ENCODE data around the gene YPEL3.

Gene YPEL3

DNA sequence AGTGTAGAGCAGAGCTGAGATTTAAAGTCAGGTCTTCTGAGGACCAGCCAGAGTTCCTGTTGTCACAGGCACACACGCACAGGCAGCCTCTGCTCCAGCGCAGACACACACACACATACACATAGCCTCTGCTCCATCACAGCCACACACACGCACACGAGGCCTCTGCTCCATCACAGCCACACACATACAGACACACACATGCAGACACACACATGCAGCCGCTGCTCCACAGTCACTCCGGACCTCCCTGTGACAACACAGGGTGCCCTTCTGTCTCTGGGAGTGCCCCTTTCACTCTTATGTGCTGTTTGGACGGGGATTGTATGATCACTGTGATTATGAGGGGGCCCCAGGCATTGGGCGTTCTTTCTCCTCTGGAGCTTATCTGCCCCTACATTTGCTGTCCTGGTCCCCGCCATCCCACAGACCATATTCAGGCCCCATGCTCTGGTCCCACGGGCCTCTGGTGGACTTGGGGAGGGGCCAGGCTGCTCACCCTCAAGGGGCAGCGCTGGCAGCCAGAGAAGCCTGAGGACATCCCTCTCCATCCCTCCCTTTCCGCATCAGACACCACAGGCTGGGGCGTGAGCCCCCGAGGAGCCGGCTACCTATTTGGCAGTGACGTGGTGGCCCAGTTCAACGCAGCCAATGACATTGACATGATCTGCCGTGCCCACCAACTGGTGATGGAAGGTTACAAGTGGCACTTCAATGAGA lies 11.8 kb downstream of the YPEL3 start:
- TF ChIP-seq, protein P1, sequence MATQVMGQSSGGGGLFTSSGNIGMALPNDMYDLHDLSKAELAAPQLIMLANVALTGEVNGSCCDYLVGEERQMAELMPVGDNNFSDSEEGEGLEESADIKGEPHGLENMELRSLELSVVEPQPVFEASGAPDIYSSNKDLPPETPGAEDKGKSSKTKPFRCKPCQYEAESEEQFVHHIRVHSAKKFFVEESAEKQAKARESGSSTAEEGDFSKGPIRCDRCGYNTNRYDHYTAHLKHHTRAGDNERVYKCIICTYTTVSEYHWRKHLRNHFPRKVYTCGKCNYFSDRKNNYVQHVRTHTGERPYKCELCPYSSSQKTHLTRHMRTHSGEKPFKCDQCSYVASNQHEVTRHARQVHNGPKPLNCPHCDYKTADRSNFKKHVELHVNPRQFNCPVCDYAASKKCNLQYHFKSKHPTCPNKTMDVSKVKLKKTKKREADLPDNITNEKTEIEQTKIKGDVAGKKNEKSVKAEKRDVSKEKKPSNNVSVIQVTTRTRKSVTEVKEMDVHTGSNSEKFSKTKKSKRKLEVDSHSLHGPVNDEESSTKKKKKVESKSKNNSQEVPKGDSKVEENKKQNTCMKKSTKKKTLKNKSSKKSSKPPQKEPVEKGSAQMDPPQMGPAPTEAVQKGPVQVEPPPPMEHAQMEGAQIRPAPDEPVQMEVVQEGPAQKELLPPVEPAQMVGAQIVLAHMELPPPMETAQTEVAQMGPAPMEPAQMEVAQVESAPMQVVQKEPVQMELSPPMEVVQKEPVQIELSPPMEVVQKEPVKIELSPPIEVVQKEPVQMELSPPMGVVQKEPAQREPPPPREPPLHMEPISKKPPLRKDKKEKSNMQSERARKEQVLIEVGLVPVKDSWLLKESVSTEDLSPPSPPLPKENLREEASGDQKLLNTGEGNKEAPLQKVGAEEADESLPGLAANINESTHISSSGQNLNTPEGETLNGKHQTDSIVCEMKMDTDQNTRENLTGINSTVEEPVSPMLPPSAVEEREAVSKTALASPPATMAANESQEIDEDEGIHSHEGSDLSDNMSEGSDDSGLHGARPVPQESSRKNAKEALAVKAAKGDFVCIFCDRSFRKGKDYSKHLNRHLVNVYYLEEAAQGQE (IDR thresholded peaks at IDR 0.05; ENCODE audit: insufficient read depth in 1 of 2, low read depth in 2 of 2, low read length in 2 of 2): no peak
- no peak for TF ChIP-seq FOXP2 (optimal IDR thresholded peaks at IDR 0.05; ENCODE audit: borderline replicate concordance, extremely low read depth, extremely low read length, insufficient read depth)
- TF ChIP-seq SIN3A (IDR thresholded peaks at IDR 0.05; ENCODE audit: borderline replicate concordance, insufficient read depth, low read length): no peak
- no peak; the same call in 1 of the 2 replicates for TF ChIP-seq POLR2AphosphoS5 (IDR thresholded peaks at IDR 0.05; ENCODE audit: low read depth, low read length)
- TF ChIP-seq TAF1 (IDR thresholded peaks at IDR 0.05; ENCODE audit: borderline replicate concordance, insufficient read depth, low read length): no peak

DNA sequence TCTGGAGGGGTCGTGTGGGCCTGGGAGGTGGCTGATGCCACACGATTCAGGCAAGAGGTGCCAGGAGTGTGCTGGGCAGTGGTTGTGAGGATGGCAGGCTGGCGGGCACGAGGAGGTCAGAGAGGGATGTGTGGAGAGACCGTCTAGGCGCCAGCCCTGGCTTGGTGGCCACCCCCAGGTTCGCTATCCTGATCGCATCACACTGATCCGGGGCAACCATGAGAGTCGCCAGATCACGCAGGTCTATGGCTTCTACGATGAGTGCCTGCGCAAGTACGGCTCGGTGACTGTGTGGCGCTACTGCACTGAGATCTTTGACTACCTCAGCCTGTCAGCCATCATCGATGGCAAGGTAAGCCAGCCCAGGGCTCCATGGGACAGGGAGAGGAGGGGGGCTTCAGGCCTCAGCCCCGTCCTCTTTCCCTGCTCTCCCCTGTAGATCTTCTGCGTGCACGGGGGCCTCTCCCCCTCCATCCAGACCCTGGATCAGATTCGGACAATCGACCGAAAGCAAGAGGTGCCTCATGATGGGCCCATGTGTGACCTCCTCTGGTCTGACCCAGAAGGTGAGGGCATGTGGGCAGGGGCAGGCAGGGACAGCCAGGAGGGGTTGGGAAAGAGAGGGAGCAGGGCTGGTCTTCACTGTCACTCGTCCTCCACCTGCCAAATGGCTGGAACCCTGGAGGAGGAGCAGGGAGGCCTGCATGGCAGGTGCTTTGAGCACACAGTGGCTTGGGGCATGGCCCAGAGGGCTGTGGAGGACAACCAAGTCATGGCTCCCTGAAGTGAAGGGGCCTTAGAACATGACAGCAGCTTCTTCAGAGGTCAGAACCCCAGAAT lies 12.6 kb downstream of the YPEL3 start:
- TF ChIP-seq SIN3A (IDR thresholded peaks at IDR 0.05; ENCODE audit: borderline replicate concordance, insufficient read depth, low read length) (no peak), POLR2AphosphoS5 (IDR thresholded peaks at IDR 0.05; ENCODE audit: low read depth, low read length) (no peak; the same call in 1 of the 2 replicates), FOXP2 (optimal IDR thresholded peaks at IDR 0.05; ENCODE audit: borderline replicate concordance, extremely low read depth, extremely low read length, insufficient read depth) (no peak), TAF1 (IDR thresholded peaks at IDR 0.05; ENCODE audit: borderline replicate concordance, insufficient read depth, low read length) (no peak)
- TF ChIP-seq, protein P1 (IDR thresholded peaks at IDR 0.05; ENCODE audit: insufficient read depth in 1 of 2, low read depth in 2 of 2, low read length in 2 of 2): no peak

DNA sequence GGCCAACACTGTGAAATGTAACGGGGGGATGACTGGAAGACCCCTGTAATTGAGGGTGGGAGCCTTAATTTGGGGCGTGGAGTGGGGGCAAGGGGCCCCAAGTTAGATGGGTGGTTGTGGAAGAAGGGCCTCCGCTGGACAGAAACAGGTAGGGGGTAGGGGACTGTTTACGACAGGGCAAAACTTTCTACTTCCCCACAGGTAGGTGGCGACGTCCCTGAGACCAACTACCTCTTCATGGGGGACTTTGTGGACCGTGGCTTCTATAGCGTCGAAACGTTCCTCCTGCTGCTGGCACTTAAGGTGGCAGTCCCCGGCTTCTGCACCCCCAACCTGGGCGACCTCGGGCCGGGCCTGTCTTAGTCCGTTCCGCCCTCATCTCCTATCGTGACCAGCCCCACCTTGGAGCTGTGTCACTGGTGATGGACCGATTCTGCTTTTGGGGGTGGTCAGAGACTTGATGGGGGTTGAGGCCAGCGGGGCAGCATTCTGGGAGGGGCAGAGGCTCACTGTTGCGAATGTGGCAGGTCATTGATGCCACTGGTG lies 13.4 kb downstream of the YPEL3 start:
- TF ChIP-seq POLR2AphosphoS5 (IDR thresholded peaks at IDR 0.05; ENCODE audit: low read depth, low read length): no peak
- TF ChIP-seq TAF1 (IDR thresholded peaks at IDR 0.05; ENCODE audit: borderline replicate concordance, insufficient read depth, low read length): no peak
- TF ChIP-seq, protein P1 (IDR thresholded peaks at IDR 0.05; ENCODE audit: insufficient read depth in 1 of 2, low read depth in 2 of 2, low read length in 2 of 2): no peak
- TF ChIP-seq FOXP2 (optimal IDR thresholded peaks at IDR 0.05; ENCODE audit: borderline replicate concordance, extremely low read depth, extremely low read length, insufficient read depth): no peak
- TF ChIP-seq SIN3A (IDR thresholded peaks at IDR 0.05; ENCODE audit: borderline replicate concordance, insufficient read depth, low read length): no peak

DNA sequence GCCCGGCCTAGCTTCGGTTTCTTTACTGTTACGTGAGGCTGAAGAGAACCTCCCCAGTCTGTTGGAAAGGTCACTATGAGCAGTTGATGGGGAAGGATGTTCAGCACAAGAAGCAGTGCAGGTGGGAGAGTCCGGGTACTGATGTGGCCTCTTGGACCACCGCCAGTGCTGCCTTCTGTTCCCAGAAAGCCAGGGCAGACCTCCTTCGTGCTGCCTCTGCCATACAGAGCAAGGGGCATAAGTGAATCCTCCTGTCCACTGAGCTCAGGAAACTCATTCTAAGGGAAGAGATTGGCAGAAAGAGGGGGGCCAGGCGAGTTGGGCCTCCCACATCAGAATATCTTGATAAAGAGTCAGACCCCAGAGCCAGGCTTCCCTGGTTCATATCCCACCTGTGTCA lies 16.5 kb downstream of the YPEL3 start:
- TF ChIP-seq, protein P1 (IDR thresholded peaks at IDR 0.05; ENCODE audit: insufficient read depth in 1 of 2, low read depth in 2 of 2, low read length in 2 of 2): no peak
- TF ChIP-seq SIN3A (IDR thresholded peaks at IDR 0.05; ENCODE audit: borderline replicate concordance, insufficient read depth, low read length) (no peak), FOXP2 (optimal IDR thresholded peaks at IDR 0.05; ENCODE audit: borderline replicate concordance, extremely low read depth, extremely low read length, insufficient read depth) (no peak), TAF1 (IDR thresholded peaks at IDR 0.05; ENCODE audit: borderline replicate concordance, insufficient read depth, low read length) (no peak), POLR2AphosphoS5 (IDR thresholded peaks at IDR 0.05; ENCODE audit: low read depth, low read length) (no peak)

All from PFSK-1 (cell line).